Measurements from ENCODE around the gene MPHOSPH10.

DNA sequence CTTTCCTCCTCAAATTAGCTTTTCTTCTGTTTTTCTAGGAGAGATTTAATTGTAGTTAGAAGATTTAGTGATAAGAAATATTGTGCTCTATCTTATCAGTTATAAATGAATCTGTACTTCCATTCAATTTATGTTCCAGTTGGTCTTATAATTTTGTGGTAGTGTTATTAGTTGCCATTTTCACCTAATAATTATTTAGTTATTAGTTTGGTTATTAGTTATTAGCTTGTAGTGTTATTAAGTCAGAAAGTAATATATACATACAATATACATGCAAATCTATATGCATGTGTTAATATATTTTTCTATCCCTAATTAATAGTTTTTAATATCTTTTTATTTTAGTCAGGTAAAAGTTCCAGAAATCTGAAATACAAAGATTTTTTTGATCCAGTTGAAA, 3.2 kb downstream of the MPHOSPH10 start:
- TF ChIP-seq, protein P1, sequence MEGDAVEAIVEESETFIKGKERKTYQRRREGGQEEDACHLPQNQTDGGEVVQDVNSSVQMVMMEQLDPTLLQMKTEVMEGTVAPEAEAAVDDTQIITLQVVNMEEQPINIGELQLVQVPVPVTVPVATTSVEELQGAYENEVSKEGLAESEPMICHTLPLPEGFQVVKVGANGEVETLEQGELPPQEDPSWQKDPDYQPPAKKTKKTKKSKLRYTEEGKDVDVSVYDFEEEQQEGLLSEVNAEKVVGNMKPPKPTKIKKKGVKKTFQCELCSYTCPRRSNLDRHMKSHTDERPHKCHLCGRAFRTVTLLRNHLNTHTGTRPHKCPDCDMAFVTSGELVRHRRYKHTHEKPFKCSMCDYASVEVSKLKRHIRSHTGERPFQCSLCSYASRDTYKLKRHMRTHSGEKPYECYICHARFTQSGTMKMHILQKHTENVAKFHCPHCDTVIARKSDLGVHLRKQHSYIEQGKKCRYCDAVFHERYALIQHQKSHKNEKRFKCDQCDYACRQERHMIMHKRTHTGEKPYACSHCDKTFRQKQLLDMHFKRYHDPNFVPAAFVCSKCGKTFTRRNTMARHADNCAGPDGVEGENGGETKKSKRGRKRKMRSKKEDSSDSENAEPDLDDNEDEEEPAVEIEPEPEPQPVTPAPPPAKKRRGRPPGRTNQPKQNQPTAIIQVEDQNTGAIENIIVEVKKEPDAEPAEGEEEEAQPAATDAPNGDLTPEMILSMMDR (IDR thresholded peaks at IDR 0.05): no peak
- no peak for TF ChIP-seq EZH2 (IDR thresholded peaks at IDR 0.05; ENCODE audit: borderline replicate concordance, insufficient read depth, low read depth, low read length, poor library complexity, severe bottlenecking)
